Daoy (cell line): ENCODE measurements around the gene NOTO. TPM values are rescaled to one million over a fixed set of nuclear protein-coding genes. Genes with fewer than 3 reads are reported as not detected.

Experiments used
- DNase-seq: peaks from one replicate; pipeline ENCODE4 v3.0.0-alpha.2; 2015; ENCODE audit warnings: low read depth
- total RNA-seq: library from RNA; depleted of rRNA; stranded (reverse); fragments of >200 nt; shearing (Covaris generic); gene quantifications from 2 replicates; pipeline ENCODE4 v1.2.3, GENCODE V29; 2014

The NOTO gene
- total RNA-seq, 1 experiment from 2014 or later, result not detected

- peak; percentile 38 for DNase-seq
Measured at GRCh38 chr2:73200281-73200680, 2.1 kb upstream of the NOTO start.

DNA sequence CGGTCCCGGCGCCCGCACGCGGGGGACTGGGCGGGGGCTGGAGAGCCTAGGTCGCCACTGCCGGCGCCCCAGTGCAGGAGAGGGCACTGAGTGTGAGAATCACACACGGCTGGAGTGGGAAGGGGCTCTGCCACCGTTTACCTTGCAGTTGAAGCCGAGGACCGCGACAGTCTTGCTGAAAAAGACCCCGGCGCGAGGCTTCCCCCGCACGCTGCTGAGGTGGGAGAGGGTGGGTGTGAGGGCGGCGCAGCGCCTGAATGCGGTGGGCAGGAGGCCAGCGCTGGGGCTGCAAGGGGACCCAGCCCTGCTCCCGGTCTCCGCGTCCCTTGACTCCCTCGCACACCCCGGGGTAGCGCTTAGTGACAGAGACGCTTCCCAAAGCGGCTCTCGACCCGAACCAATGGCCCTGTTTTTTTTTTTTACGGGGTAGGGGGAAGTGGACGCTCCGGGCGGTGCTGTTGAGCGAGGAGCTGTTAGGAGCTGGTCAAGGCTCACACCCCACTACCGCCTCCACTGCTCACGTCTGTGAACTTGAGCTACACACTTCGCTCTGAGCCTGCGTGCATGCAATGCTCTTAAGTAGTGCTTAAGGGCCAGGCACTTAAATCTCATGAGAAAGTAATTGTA lies 794 bp downstream of the NOTO start:
- DNase-seq, result no peak

GRCh38 chr2:73205611-73206010 lies 3.2 kb downstream of the NOTO start:
- no peak for DNase-seq

DNA sequence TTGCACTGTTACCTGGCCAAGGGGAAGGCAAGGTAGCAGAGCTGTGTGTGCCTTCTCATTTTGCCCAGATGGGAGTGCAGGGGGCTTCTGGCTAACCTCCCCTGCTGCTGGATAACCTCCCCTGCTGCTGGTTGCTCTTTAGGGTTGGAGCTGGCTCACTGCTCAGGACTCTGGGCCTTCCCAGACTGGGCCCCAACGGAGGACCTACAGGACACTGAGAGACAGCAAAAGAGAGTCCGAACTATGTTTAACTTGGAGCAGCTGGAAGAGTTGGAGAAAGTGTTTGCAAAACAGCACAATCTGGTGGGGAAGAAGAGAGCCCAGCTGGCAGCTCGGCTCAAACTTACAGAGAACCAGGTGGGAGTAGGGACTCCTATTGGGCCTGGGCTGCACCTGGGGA lies 5.9 kb downstream of the NOTO start:
- no peak for DNase-seq

GRCh38 chr2:73210019-73210418 lies 7.6 kb downstream of the NOTO start:
- no peak for DNase-seq

GRCh38 chr2:73210696-73211095 lies 8.3 kb downstream of the NOTO start:
- no peak for DNase-seq

GRCh38 chr2:73212098-73212447 lies 9.7 kb downstream of the NOTO start:
- no peak for DNase-seq

GRCh38 chr2:73212448-73213176 lies 10.2 kb downstream of the NOTO start:
- peak; percentile 73 for DNase-seq

DNA sequence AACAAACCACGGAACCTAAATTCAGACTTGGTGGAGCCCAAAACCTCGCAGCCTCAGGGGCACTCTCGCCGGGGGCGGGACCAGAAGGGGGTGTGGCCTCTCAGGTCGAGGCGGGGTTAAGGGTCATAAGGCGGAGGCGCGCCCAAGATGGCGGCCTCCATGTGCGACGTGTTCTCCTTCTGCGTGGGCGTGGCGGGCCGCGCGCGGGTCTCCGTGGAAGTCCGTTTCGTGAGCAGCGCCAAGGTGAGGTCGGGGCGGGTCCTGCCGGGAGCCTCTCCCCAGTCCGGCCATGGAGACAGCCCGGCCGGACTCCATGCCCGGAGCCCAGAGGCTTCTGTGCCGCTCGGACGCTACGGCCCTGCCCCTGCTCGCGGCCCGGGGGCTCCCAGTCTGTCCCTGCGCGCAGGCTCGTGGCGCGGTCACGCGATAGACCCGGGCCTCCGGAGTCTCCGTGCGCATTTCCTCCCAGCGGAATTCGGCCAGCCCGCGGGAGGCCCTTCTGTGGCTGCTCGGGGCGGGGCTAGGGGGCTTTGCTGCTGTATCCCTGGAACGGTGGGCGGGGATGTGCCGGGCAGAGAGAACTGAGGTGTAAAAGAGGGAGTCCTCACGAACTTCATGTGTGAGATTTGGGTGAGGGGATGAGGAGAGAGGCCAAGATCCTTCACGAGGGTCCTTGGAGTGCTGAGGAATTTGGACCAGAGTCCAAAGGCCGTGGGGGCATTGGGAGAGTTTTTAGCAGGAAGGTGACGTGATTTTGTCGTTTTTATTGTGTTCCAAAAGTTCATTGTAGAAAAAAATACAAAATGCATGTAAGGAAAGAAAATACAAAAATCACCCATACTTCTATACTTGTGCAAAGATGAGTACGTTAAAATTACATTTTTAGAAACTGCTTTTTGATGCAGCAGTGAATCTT lies 12.0 kb downstream of the NOTO start, which contains the start of gene SMYD5:
SMYD5 (plus strand) TSS at position 126 of the 916 bp plus-strand sequence; CDS start at position 148, 22 bp downstream.
- peak; percentile 85 for DNase-seq

DNA sequence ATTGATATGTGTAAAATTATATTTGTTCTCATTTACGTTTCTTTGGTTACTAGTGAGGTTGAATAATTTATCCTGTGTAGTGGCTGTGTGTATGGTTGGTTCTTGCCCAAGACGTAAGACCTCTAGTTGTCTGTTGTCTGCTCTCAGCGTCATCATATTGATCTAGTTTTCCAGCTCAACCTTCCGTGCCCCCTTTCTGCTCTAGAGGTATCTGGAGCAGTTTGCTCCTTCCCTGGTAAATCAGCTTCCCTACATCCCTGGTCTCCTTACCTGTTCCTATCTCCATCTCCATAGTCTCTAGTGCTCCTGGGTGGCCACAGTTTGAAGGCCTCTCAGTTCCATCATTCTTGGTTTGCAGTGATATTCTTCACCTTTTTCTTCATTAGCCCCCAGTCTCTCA lies 12.9 kb downstream of the NOTO start:
- DNase-seq, result no peak

GRCh38 chr2:73217160-73217559 lies 14.8 kb downstream of the NOTO start:
- DNase-seq, result no peak

GRCh38 chr2:73217826-73218225 lies 15.5 kb downstream of the NOTO start:
- no peak for DNase-seq

DNA sequence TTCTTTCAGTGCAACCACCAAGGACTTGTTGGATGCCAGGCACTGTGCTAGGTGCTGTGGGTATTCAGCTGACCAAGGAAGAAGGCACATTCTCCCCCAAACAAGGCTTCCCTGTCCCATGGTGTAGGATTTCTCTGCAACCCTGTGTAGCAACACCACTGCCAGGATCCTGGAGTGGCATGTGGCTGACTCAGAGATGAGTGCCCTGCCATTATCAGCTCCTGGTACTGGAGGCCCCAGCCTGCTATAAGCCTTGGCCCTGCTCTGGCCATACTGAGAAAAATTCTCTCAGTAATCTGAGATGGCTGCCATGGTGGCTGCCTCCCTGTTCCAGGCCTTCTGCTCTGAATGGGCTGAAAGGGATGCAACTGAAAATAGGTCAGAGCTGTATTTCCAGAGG lies 15.9 kb downstream of the NOTO start:
- DNase-seq, result peak; percentile 44

- DNase-seq, result no peak
Measured at GRCh38 chr2:73223821-73224220, 21.4 kb downstream of the NOTO start.

GRCh38 chr2:73225513-73226360 lies 23.4 kb downstream of the NOTO start:
- DNase-seq, result no peak

DNA sequence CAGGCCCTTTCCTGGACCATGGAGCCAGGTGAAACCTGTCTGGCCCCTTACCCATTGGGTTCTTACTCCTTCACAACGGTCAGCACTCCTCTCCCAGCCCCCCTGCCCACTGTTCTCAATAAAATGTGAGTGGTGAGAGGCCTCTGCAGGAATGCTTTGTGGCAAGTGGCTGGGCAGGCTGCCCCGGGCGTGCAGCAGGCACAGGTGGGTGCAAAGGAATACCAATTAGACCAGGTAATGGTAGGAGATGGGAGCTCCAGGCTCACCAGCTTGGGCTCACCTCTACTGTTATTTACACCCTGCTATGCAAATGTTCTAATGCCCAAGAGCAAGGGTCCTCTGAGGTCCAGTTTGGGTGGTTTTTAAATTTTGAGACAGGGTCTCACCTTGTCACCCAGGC lies 24.7 kb downstream of the NOTO start:
- DNase-seq, result no peak

- DNase-seq, result no peak
Measured at GRCh38 chr2:73228631-73229030, 26.3 kb downstream of the NOTO start.

- DNase-seq, result no peak
Measured at GRCh38 chr2:73232403-73233153, 30.2 kb downstream of the NOTO start.

- DNase-seq, result peak; percentile 99
Measured at GRCh38 chr2:73233154-73233931, 31.0 kb downstream of the NOTO start, which contains the start of gene PRADC1. Gene PRADC1, minus strand, starts transcription at chr2:73233239. Its CDS starts 79 bp downstream, at chr2:73233160.
